Large intestine (tissue), 12 donors: ENCODE measurements around the gene MAGEC3. TPM values are rescaled to one million over a fixed set of nuclear protein-coding genes. Genes with fewer than 3 reads are reported as not detected.
"Not testable (repeated sequence)": the region's sequence is repeated elsewhere in the genome, so short reads cannot be mapped to it uniquely, and the experiment has no call there.

Source experiments
- DNase-seq, 2 donors: peaks; one replicate each; pipeline versions ENCODE4 v3.0.0 to v3.0.0-alpha.2; 2013
- H3K27ac ChIP-seq: one replicate; pipeline ENCODE4 v1.5.1; 2013; ENCODE audit warnings: low read length
- H3K27me3 ChIP-seq: 2 replicates; pipeline ENCODE4 v1.6.1; 2013; ENCODE audit warnings: low read length; ENCODE audit not compliant: control insufficient read depth, insufficient read depth
- H3K36me3 ChIP-seq: 2 replicates; pipeline ENCODE4 v1.6.1; 2013; ENCODE audit warnings: low read length; ENCODE audit not compliant: control insufficient read depth, insufficient read depth
- H3K4me1 ChIP-seq: one replicate; pipeline ENCODE4 v1.6.1; 2013; ENCODE audit warnings: low read length; ENCODE audit not compliant: control insufficient read depth, insufficient read depth
- H3K4me3 ChIP-seq: one replicate; pipeline ENCODE4 v1.5.1; 2013; ENCODE audit warnings: low read length
- H3K9me3 ChIP-seq: one replicate; pipeline ENCODE4 v1.6.1; 2013; ENCODE audit warnings: mild to moderate bottlenecking, low read depth, low read length, moderate library complexity; ENCODE audit not compliant: control insufficient read depth
- WGBS: methylation state at CpG from one replicate; pipeline ENCODE4 v1.1.5; 2013; ENCODE audit warnings: low lambda C conversion rate; ENCODE audit not compliant: insufficient coverage; 5-methylcytosine and 5-hydroxymethylcytosine counted together
- long read RNA-seq, 11 donors: transcript quantifications; one replicate each; lab custom pipeline, GENCODE V29; 2026
- polyA plus RNA-seq: library from polyadenylated mRNA; unstranded; fragments of 120-200 nt; gene quantifications from one replicate; pipeline ENCODE4 v1.2.1, GENCODE V29; 2013

MAGEC3 gene
- 0.12 TPM for polyA plus RNA-seq
- long read RNA-seq, donor 1 = 0 reads
- long read RNA-seq, donor 2 = 0 reads
- long read RNA-seq, donor 3 = 0 reads
- long read RNA-seq, donor 4 = 0 reads
- long read RNA-seq, donor 5 = 0 reads
- long read RNA-seq, donor 6 = 0 reads
- long read RNA-seq, donor 7 = 0 reads
- long read RNA-seq, donor 8 = 0 reads
- long read RNA-seq, donor 9 = 0 reads
- long read RNA-seq, donor 10 = 0 reads
- long read RNA-seq, donor 11 = 0 reads

- H3K4me1 ChIP-seq = no peaks in the 10 kb centered on the region
- no peak within 1 kb of the TSS for H3K4me3 ChIP-seq
- H3K9me3 ChIP-seq = no peaks in the 10 kb centered on the region
- no peak within 1 kb of the TSS for H3K27ac ChIP-seq
- H3K27me3 ChIP-seq = no peaks in the 10 kb centered on the region
- H3K36me3 ChIP-seq = no peaks in the 10 kb centered on the region
- no CpG with 5 or more reads among the region's 2 CpGs for WGBS
- DNase-seq = no peak
These were observed at the start of gene MAGEC3 for GRCh38 chrX:141838016-141838415. Gene MAGEC3 (plus strand): TSS chrX:141838316. CDS start chrX:141838316, 0 bp downstream.

GRCh38 chrX:141791856-141792255 lies 46.3 kb upstream of the MAGEC3 start:
- Histone ChIP-seq H3K4me1 (no peaks in the 10 kb centered on the region), H3K27ac (no peak overlapping the region), H3K9me3 (no peaks in the 10 kb centered on the region), H3K4me3 (no peak overlapping the region), H3K27me3 (no peaks in the 10 kb centered on the region), H3K36me3 (no peaks in the 10 kb centered on the region)
- DNase-seq = no peak
- no CpG with 5 or more reads among the region's 2 CpGs for WGBS

- no peaks in the 10 kb centered on the region for H3K4me1 ChIP-seq
- no peaks in the 10 kb centered on the region for H3K9me3 ChIP-seq
- no peak for DNase-seq
- H3K27ac ChIP-seq = no peak overlapping the region
- no peaks in the 10 kb centered on the region for H3K36me3 ChIP-seq
- H3K4me3 ChIP-seq = no peak overlapping the region
- no peaks in the 10 kb centered on the region for H3K27me3 ChIP-seq
- WGBS = no CpG with 5 or more reads among the region's 1 CpG
These were observed 26.7 kb upstream of the MAGEC3 start for GRCh38 chrX:141811438-141811837.

- no peaks in the 10 kb centered on the region for H3K9me3 ChIP-seq
- no peaks in the 10 kb centered on the region for H3K4me1 ChIP-seq
- H3K4me3 ChIP-seq = no peak overlapping the region
- H3K27me3 ChIP-seq = no peaks in the 10 kb centered on the region
- H3K36me3 ChIP-seq = no peaks in the 10 kb centered on the region
- no peak overlapping the region for H3K27ac ChIP-seq
- DNase-seq = peak in 1 of 2 donors; percentile 3
- no CpG with 5 or more reads among the region's 2 CpGs for WGBS
These were observed 23.8 kb upstream of the MAGEC3 start for GRCh38 chrX:141814213-141814857.

- H3K4me1 ChIP-seq = no peaks in the 10 kb centered on the region
- no peak overlapping the region for H3K27ac ChIP-seq
- no peaks in the 10 kb centered on the region for H3K27me3 ChIP-seq
- no CpG with 5 or more reads among the region's 6 CpGs for WGBS
- no peaks in the 10 kb centered on the region for H3K36me3 ChIP-seq
- H3K9me3 ChIP-seq = no peaks in the 10 kb centered on the region
- DNase-seq = no peak
- H3K4me3 ChIP-seq = no peak overlapping the region
These were observed 22.2 kb upstream of the MAGEC3 start for GRCh38 chrX:141815904-141816303.

- no peaks in the 10 kb centered on the region for H3K4me1 ChIP-seq
- no peak for DNase-seq
- no peaks in the 10 kb centered on the region for H3K9me3 ChIP-seq
- H3K27ac ChIP-seq = no peak overlapping the region
- no peaks in the 10 kb centered on the region for H3K27me3 ChIP-seq
- no peaks in the 10 kb centered on the region for H3K36me3 ChIP-seq
- 80% methylated on average over 1 of the region's 3 CpGs for WGBS
- no peak overlapping the region for H3K4me3 ChIP-seq
These were observed 5.9 kb upstream of the MAGEC3 start for GRCh38 chrX:141832247-141832646.

- H3K27me3 ChIP-seq = no peaks in the 10 kb centered on the region
- H3K27ac ChIP-seq = no peak overlapping the region
- H3K36me3 ChIP-seq = no peaks in the 10 kb centered on the region
- DNase-seq = no peak
- no peak overlapping the region for H3K4me3 ChIP-seq
- H3K9me3 ChIP-seq = no peaks in the 10 kb centered on the region
- no peaks in the 10 kb centered on the region for H3K4me1 ChIP-seq
- no CpG with 5 or more reads among the region's 2 CpGs for WGBS
These were observed 1.7 kb downstream of the MAGEC3 start for GRCh38 chrX:141839856-141840255.

GRCh38 chrX:141857479-141857878 lies 19.4 kb downstream of the MAGEC3 start:
- Histone ChIP-seq H3K27ac (no peak overlapping the region), H3K9me3 (no peaks in the 10 kb centered on the region), H3K4me1 (no peaks in the 10 kb centered on the region), H3K4me3 (no peak overlapping the region), H3K27me3 (no peaks in the 10 kb centered on the region), H3K36me3 (no peaks in the 10 kb centered on the region)
- DNase-seq = no peak
- WGBS = no CpG with 5 or more reads among the region's 3 CpGs

- WGBS = no CpG with 5 or more reads among the region's 5 CpGs
- no peaks in the 10 kb centered on the region for H3K36me3 ChIP-seq
These were observed 41.5 kb downstream of the MAGEC3 start for GRCh38 chrX:141879616-141880015.

GRCh38 chrX:141888811-141889210 lies 50.7 kb downstream of the MAGEC3 start:
- H3K27me3 ChIP-seq, DNase-seq, H3K36me3 ChIP-seq, H3K4me3 ChIP-seq, H3K9me3 ChIP-seq, H3K4me1 ChIP-seq, H3K27ac ChIP-seq: not testable (repeated sequence)
- no CpG with 5 or more reads among the region's 5 CpGs for WGBS

More at GRCh38 chrX:141879616-141880015, 41.5 kb downstream of the MAGEC3 start:
- Histone ChIP-seq H3K27me3 (no peaks in the 10 kb centered on the region), H3K9me3 (peaks cover 2% of the 10 kb centered on the region), H3K4me1 (no peaks in the 10 kb centered on the region), H3K4me3 (no peak overlapping the region), H3K27ac (no peak overlapping the region)
- no peak for DNase-seq

- Histone ChIP-seq H3K36me3 (no peaks in the 10 kb centered on the region), H3K27me3 (no peaks in the 10 kb centered on the region), H3K4me3 (no peak overlapping the region), H3K4me1 (no peaks in the 10 kb centered on the region), H3K27ac (no peak overlapping the region), H3K9me3 (no peaks in the 10 kb centered on the region)
- no peak for DNase-seq
- 100% methylated on average over 1 of the region's 7 CpGs for WGBS
These were observed 56.6 kb downstream of the MAGEC3 start for GRCh38 chrX:141894733-141895132.
